Measurements from ENCODE around the gene CAPN10. TPM values are rescaled to one million over a fixed set of nuclear protein-coding genes. Genes with fewer than 3 reads are reported as not detected.
A peak's percentile ranks its signal among the peaks of the same experiment; 100 is the strongest.

CAPN10 gene
- total and polyA plus RNA-seq, 2 donors from 2014 or later = 26.3 to 50.9 TPM

- no peak overlapping the region for H3K9ac ChIP-seq (ENCODE audit: low read length in 3 of 3)
- DNase-seq (no peak), FAIRE-seq (no peak)
- no peaks in the 10 kb centered on the region for H3K9me3 ChIP-seq (ENCODE audit: control insufficient read depth in 2 of 3, insufficient read depth in 1 of 3, low read length in 3 of 3)
- H3K4me1 ChIP-seq (ENCODE audit: control insufficient read depth in 2 of 3, insufficient read depth in 2 of 3, low read depth in 1 of 3, low read length in 3 of 3) = no peaks in the 10 kb centered on the region
- H3K27ac ChIP-seq (ENCODE audit: low read depth in 2 of 2, low read length in 2 of 2) = no peak overlapping the region
- no peak overlapping the region for H3K4me3 ChIP-seq (ENCODE audit: low read length in 3 of 3)
- intact Hi-C loops (cut with DNase I) = no loop called here
- no peaks in the 10 kb centered on the region for H3K36me3 ChIP-seq (ENCODE audit: control insufficient read depth in 2 of 3, insufficient read depth in 3 of 3, low read length in 3 of 3)
- H3K27me3 ChIP-seq (ENCODE audit: control insufficient read depth, insufficient read depth, low read length) = no peaks in the 10 kb centered on the region
- no peak for TF ChIP-seq CTCF (IDR thresholded peaks at IDR 0.05; ENCODE audit: borderline replicate concordance, extremely low read depth, insufficient read depth)
Observed at GRCh38 chr2:240613781-240614180, 27.2 kb downstream of the CAPN10 start.

- intact Hi-C loops (cut with DNase I) = no loop called here
Observed at GRCh38 chr2:240614391-240614790, 27.9 kb downstream of the CAPN10 start.

GRCh38 chr2:240615396-240615795, 28.9 kb downstream of the CAPN10 start:
- Histone ChIP-seq H3K9me3 (ENCODE audit: control insufficient read depth in 2 of 3, insufficient read depth in 1 of 3, low read length in 3 of 3) (no peaks in the 10 kb centered on the region), H3K27ac (ENCODE audit: low read depth in 2 of 2, low read length in 2 of 2) (no peak overlapping the region), H3K4me1 (ENCODE audit: control insufficient read depth in 2 of 3, insufficient read depth in 2 of 3, low read depth in 1 of 3, low read length in 3 of 3) (no peaks in the 10 kb centered on the region), H3K27me3 (ENCODE audit: control insufficient read depth, insufficient read depth, low read length) (no peaks in the 10 kb centered on the region), H3K9ac (ENCODE audit: low read length in 3 of 3) (no peak overlapping the region), H3K36me3 (ENCODE audit: control insufficient read depth in 2 of 3, insufficient read depth in 3 of 3, low read length in 3 of 3) (no peaks in the 10 kb centered on the region), H3K4me3 (ENCODE audit: low read length in 3 of 3) (no peak overlapping the region)
- no peak for FAIRE-seq
- DNase-seq = no peak
- intact Hi-C loops (cut with DNase I) = no loop called here
- TF ChIP-seq CTCF (IDR thresholded peaks at IDR 0.05; ENCODE audit: borderline replicate concordance, extremely low read depth, insufficient read depth) = no peak

More at GRCh38 chr2:240614391-240614790, 27.9 kb downstream of the CAPN10 start:
- TF ChIP-seq CTCF (IDR thresholded peaks at IDR 0.05; ENCODE audit: borderline replicate concordance, extremely low read depth, insufficient read depth) = no peak
- H3K4me1 ChIP-seq (ENCODE audit: control insufficient read depth in 2 of 3, insufficient read depth in 2 of 3, low read depth in 1 of 3, low read length in 3 of 3) = no peaks in the 10 kb centered on the region
- H3K9me3 ChIP-seq (ENCODE audit: control insufficient read depth in 2 of 3, insufficient read depth in 1 of 3, low read length in 3 of 3) = no peaks in the 10 kb centered on the region
- no peak overlapping the region for H3K27ac ChIP-seq (ENCODE audit: low read depth in 2 of 2, low read length in 2 of 2)
- no peaks in the 10 kb centered on the region for H3K36me3 ChIP-seq (ENCODE audit: control insufficient read depth in 2 of 3, insufficient read depth in 3 of 3, low read length in 3 of 3)
- DNase-seq = peak in 2 of 5 donors; percentile 32 to 45
- H3K9ac ChIP-seq (ENCODE audit: low read length in 3 of 3) = no peak overlapping the region
- no peaks in the 10 kb centered on the region for H3K27me3 ChIP-seq (ENCODE audit: control insufficient read depth, insufficient read depth, low read length)
- FAIRE-seq = no peak
- H3K4me3 ChIP-seq (ENCODE audit: low read length in 3 of 3) = no peak overlapping the region
